IMR-90 (cell line): ENCODE results near the gene UNC5A. TPM values are rescaled to one million over a fixed set of nuclear protein-coding genes. Genes with fewer than 3 reads are reported as not detected.

ENCODE experiments used
- ATAC-seq: fragments of 200-7000 bp; cut with Tn5 transposase; 2 replicates; pipeline ENCODE4 v1.9.1; 2020; ENCODE audit warnings: low read depth, mild to moderate bottlenecking, moderate library complexity
- BruUV-seq: library from RNA; stranded (reverse); fragments of 400-500 nt; replicated peaks from 2 replicates; lab custom pipeline; 2021; lab: Mats Ljungman, UMichigan
- CTCF ChIA-PET: fragments of 300-600 bp; formaldehyde crosslinking; extraction: SDS; loops from one replicate; lab custom pipeline; 2021; ENCODE audit warnings: antibody characterized with exemption; lab: Yijun Ruan, JAX
- POLR2A ChIA-PET: fragments of 300-600 bp; sonication (Branson Sonifier 250); formaldehyde crosslinking; loops from one replicate; lab custom pipeline; 2022; ENCODE audit warnings: antibody characterized with exemption; ENCODE audit not compliant: unreplicated experiment; lab: Charles Lee
- DNase-seq: peaks from one replicate; pipeline ENCODE4 v3.0.0; 2013
- H2AFZ ChIP-seq: replicated peaks from 2 replicates; pipeline ENCODE3; 2013; ENCODE audit warnings: low read length, mild to moderate bottlenecking; ENCODE audit not compliant: poor library complexity
- H2AK5ac ChIP-seq: 2 replicates; pipeline ENCODE4 v1.6.1; 2013; ENCODE audit warnings: low read depth, low read length, inconsistent platforms
- H2AK9ac ChIP-seq: replicated peaks from 2 replicates; pipeline ENCODE3; 2013; ENCODE audit warnings: mild to moderate bottlenecking, low read depth, low read length, moderate library complexity; ENCODE audit not compliant: poor library complexity
- H2BK120ac ChIP-seq: 2 replicates; pipeline ENCODE4 v1.6.1; 2013; ENCODE audit warnings: low read depth, low read length, inconsistent platforms
- H2BK15ac ChIP-seq: 3 replicates; pipeline ENCODE4 v1.6.1; 2013; ENCODE audit warnings: low read depth, low read length, inconsistent platforms
- H2BK20ac ChIP-seq: 2 replicates; pipeline ENCODE4 v1.6.1; 2013; ENCODE audit warnings: low read depth, mild to moderate bottlenecking, inconsistent platforms, low read length, moderate library complexity
- H2BK5ac ChIP-seq: 2 replicates; pipeline ENCODE4 v1.6.1; 2013; ENCODE audit warnings: mild to moderate bottlenecking, low read depth, low read length, inconsistent platforms; ENCODE audit not compliant: poor library complexity, severe bottlenecking
- H3K14ac ChIP-seq: replicated peaks from 2 replicates; pipeline ENCODE4 v1.6.1; 2013; ENCODE audit warnings: low read depth, low read length, inconsistent platforms
- H3K18ac ChIP-seq: 2 replicates; pipeline ENCODE4 v1.6.1; 2013; ENCODE audit warnings: low read depth, low read length, control low read depth
- H3K23ac ChIP-seq: 2 replicates; pipeline ENCODE4 v1.6.1; 2013; ENCODE audit warnings: low read depth, low read length, inconsistent platforms
- H3K27ac ChIP-seq: 2 replicates; pipeline ENCODE4 v1.5.1; 2013; ENCODE audit warnings: mild to moderate bottlenecking, control low read depth, low read length; ENCODE audit not compliant: insufficient read depth
- H3K27me3 ChIP-seq: 2 replicates; pipeline ENCODE4 v1.6.1; 2013; ENCODE audit warnings: low read length; ENCODE audit not compliant: control insufficient read depth, insufficient read depth
- H3K36me3 ChIP-seq: 2 replicates; pipeline ENCODE4 v1.6.1; 2013; ENCODE audit warnings: low read length, mixed read lengths; ENCODE audit not compliant: control insufficient read depth, insufficient read depth
- H3K4ac ChIP-seq: 2 replicates; pipeline ENCODE4 v1.6.1; 2013; ENCODE audit warnings: low read depth, low read length, inconsistent platforms
- H3K4me1 ChIP-seq: 2 replicates; pipeline ENCODE4 v1.6.1; 2013; ENCODE audit warnings: low read length, mixed read lengths; ENCODE audit not compliant: control insufficient read depth, insufficient read depth
- H3K4me2 ChIP-seq: 2 replicates; pipeline ENCODE4 v1.6.1; 2013; ENCODE audit warnings: low read depth, mild to moderate bottlenecking, control low read depth, low read length, moderate library complexity
- H3K4me3 ChIP-seq: 2 replicates; pipeline ENCODE4 v1.5.1; 2013; ENCODE audit warnings: low read depth, mild to moderate bottlenecking, control low read depth, low read length, moderate library complexity; ENCODE audit not compliant: insufficient read depth
- H3K56ac ChIP-seq: 2 replicates; pipeline ENCODE4 v1.6.1; 2013; ENCODE audit warnings: low read length, inconsistent platforms; ENCODE audit not compliant: insufficient read depth; ENCODE audit errors: extremely low read depth
- H3K79me1 ChIP-seq, 2 experiments: 2 replicates each; pipeline ENCODE4 v1.6.1; 2013; ENCODE audit warnings: low read length in 2 of 2, inconsistent platforms in 1 of 2, low read depth in 1 of 2
- H3K9ac ChIP-seq: 2 replicates; pipeline ENCODE4 v1.6.1; 2013; ENCODE audit warnings: low read depth, low read length, control low read depth
- H3K9me1 ChIP-seq: 2 replicates; pipeline ENCODE4 v1.6.1; 2013; ENCODE audit warnings: low read length, inconsistent platforms; ENCODE audit not compliant: insufficient read depth
- H3K9me3 ChIP-seq: 2 replicates; pipeline ENCODE4 v1.6.1; 2013; ENCODE audit warnings: low read length; ENCODE audit not compliant: control insufficient read depth, insufficient read depth
- H4K20me1 ChIP-seq: 2 replicates; pipeline ENCODE4 v1.6.1; 2013; ENCODE audit warnings: low read length, inconsistent platforms; ENCODE audit not compliant: insufficient read depth
- H4K5ac ChIP-seq: 2 replicates; pipeline ENCODE4 v1.6.1; 2013; ENCODE audit warnings: mild to moderate bottlenecking, low read depth, low read length, control low read depth
- H4K8ac ChIP-seq, 2 experiments: 2 replicates each; pipeline ENCODE4 v1.6.1; 2013; ENCODE audit warnings: low read depth in 2 of 2, low read length in 2 of 2, control low read depth in 1 of 2, inconsistent platforms in 1 of 2
- H4K91ac ChIP-seq: 2 replicates; pipeline ENCODE4 v1.6.1; 2013; ENCODE audit warnings: low read depth, low read length, inconsistent platforms; ENCODE audit not compliant: insufficient read depth
- CEBPB ChIP-seq: IDR thresholded peaks from 2 replicates; pipeline ENCODE4 v1.6.1; 2012; ENCODE audit warnings: low read depth, low read length, improper control_type of control experiment
- MAFK ChIP-seq: IDR thresholded peaks from 2 replicates; pipeline ENCODE4 v1.6.1; 2012; ENCODE audit warnings: low read depth, low read length, improper control_type of control experiment
- MAZ ChIP-seq: IDR thresholded peaks from 2 replicates; pipeline ENCODE4 v1.6.1; 2012; ENCODE audit warnings: low read depth, mild to moderate bottlenecking, low read length, improper control_type of control experiment, moderate library complexity, borderline replicate concordance
- NFE2L2 ChIP-seq: fragments of 150-350 bp; IDR thresholded peaks from 2 replicates; pipeline ENCODE4 v1.6.1; 2016; ENCODE audit warnings: low read depth, mild to moderate bottlenecking, low read length
- POLR2A ChIP-seq: IDR thresholded peaks from 2 replicates; pipeline ENCODE4 v1.6.1; 2012; ENCODE audit warnings: mild to moderate bottlenecking, low read depth, low read length
- RAD21 ChIP-seq: IDR thresholded peaks from 2 replicates; pipeline ENCODE4 v1.6.1; 2012; ENCODE audit warnings: low read length, improper control_type of control experiment
- SMC3 ChIP-seq: fragments of 150-350 bp; IDR thresholded peaks from 2 replicates; pipeline ENCODE4 v1.6.1; 2016; ENCODE audit warnings: low read depth, mild to moderate bottlenecking, antibody characterized with exemption, low read length, moderate library complexity
- WGBS, 2 experiments: methylation state at CpG; one replicate each; pipeline versions ENCODE4 v1.1.5 to v1.1.7; 2013; ENCODE audit warnings: missing lambda C conversion rate in 2 of 2; ENCODE audit not compliant: insufficient read length in 1 of 2; ENCODE audit errors: extremely low coverage in 2 of 2; 5-methylcytosine and 5-hydroxymethylcytosine counted together
- dilution Hi-C: fragments of 300-500 bp; cut with HindIII; formaldehyde crosslinking; loops from one replicate; pipeline ENCODE4 v1.14.3; 2018; ENCODE audit warnings: low sequenced_read_pairs; ENCODE audit not compliant: unreplicated experiment
- in situ Hi-C: fragments of 300-500 bp; cut with MboI; formaldehyde crosslinking; loops from 3 replicates; pipeline ENCODE4 v1.14.3; 2019; ENCODE audit warnings: low sequenced_read_pairs, inconsistent platforms, mixed read lengths
- intact Hi-C: fragments of 100-400 bp; cut with micrococcal nuclease; formaldehyde crosslinking; loops from 2 replicates; pipeline ENCODE4 v1.10.0; 2022
- polyA plus RNA-seq, 3 experiments: library from polyadenylated mRNA; depleted of rRNA; stranded (reverse); fragments of >200 nt; gene quantifications; 2 replicates each; pipeline ENCODE4 v1.2.3, GENCODE V29; 2012; ENCODE audit warnings: low replicate concordance in 1 of 3
- total RNA-seq: library from RNA; depleted of rRNA; stranded (reverse); fragments of >200 nt; gene quantifications from 2 replicates; pipeline ENCODE4 v1.2.3, GENCODE V29; 2012
- TF ChIP-seq, protein P1 (sequence below): fragments of 150-350 bp; IDR thresholded peaks from 2 replicates; pipeline ENCODE4 v1.6.1; 2016; ENCODE audit warnings: low read depth, mild to moderate bottlenecking, low read length, moderate library complexity, borderline replicate concordance
- TF ChIP-seq, protein P2 (sequence below): conservative IDR thresholded peaks from 2 replicates; pipeline ENCODE4 v1.5.1; 2012; ENCODE audit warnings: mild to moderate bottlenecking, low read depth, low read length, improper control_type of control experiment
- TF ChIP-seq, protein P3 (sequence below): fragments of 150-350 bp; IDR thresholded peaks from 2 replicates; pipeline ENCODE4 v1.6.1; 2017; ENCODE audit warnings: mild to moderate bottlenecking, antibody characterized with exemption, low read length, low read depth

The UNC5A gene
- total and polyA plus RNA-seq, 2 of the 4 experiments (the other 2 are of a cell fraction): not detected

DNA sequence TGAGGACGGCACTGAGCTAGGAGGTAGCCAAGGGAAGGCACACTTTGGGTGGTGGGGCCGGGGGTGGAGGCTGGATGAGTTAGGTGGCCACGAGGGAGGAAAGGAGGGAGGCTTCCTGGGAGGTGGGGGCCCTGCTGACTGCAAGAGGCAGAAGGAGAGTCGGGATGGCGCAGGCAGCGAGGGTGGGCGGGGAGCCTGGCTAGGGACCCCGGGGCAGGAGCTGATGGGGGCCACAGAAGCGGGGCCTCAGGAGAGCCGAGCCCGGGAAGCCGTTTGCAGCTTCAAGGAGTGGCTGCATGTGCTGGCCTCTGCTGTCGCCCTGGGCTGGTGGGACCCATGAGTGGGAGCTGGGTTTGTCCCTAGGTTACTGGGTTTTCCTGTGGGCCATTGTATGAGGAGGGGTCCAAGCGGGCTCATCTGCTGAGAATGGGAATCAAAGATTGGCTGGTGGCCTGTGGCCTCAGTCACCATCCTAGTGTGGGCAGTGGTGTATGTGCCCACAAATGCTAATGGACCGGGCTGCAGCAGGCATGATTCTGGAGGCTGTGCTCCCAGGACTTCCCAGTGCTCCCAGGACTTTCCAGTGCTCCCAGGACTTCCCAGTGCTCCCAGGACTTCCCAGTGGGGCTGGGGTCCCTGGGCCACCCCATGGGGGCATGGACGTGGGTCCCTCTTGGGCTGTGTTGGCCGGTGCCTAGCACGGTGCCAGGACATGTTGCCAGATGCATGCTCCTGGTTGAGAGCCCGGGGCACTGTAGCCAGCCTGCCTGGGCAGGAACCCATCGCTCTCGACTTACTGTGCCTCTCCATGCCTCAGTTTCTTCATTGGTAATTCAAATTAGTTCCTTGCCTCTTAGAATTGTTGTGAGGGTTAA is 40.2 kb downstream of the UNC5A start:
- Histone ChIP-seq H3K9ac (no peak overlapping the region), H4K8ac (no peak overlapping the region), H2BK120ac (no peak overlapping the region), H2BK5ac (no peak overlapping the region), H3K23ac (no peak overlapping the region), H2AFZ (no peak overlapping the region), H2BK15ac (no peak overlapping the region), H3K4me2 (no peak overlapping the region), H3K4ac (no peak overlapping the region), H3K27me3 (peaks cover 48% of the 10 kb centered on the region; the same call in 1 of the 2 replicates), H4K91ac (no peak overlapping the region), H3K27ac (no peak overlapping the region), H3K36me3 (no peaks in the 10 kb centered on the region), H4K20me1 (no peaks in the 10 kb centered on the region), H3K9me3 (no peaks in the 10 kb centered on the region), H2BK20ac (no peak overlapping the region), H3K79me1 (no peaks in the 10 kb centered on the region), H3K14ac (no peak overlapping the region), H3K56ac (no peak overlapping the region), H3K18ac (no peak overlapping the region), H3K4me3 (no peak overlapping the region), H2AK5ac (no peak overlapping the region), H3K9me1 (no peaks in the 10 kb centered on the region), H2AK9ac (no peak overlapping the region), H3K4me1 (no peaks in the 10 kb centered on the region), H4K5ac (no peak overlapping the region)
- TF ChIP-seq, protein P1, sequence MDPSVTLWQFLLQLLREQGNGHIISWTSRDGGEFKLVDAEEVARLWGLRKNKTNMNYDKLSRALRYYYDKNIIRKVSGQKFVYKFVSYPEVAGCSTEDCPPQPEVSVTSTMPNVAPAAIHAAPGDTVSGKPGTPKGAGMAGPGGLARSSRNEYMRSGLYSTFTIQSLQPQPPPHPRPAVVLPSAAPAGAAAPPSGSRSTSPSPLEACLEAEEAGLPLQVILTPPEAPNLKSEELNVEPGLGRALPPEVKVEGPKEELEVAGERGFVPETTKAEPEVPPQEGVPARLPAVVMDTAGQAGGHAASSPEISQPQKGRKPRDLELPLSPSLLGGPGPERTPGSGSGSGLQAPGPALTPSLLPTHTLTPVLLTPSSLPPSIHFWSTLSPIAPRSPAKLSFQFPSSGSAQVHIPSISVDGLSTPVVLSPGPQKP: no peak
- TF ChIP-seq SMC3: no peak
- no peak for TF ChIP-seq CEBPB
- TF ChIP-seq MAFK: no peak
- TF ChIP-seq, protein P2, sequence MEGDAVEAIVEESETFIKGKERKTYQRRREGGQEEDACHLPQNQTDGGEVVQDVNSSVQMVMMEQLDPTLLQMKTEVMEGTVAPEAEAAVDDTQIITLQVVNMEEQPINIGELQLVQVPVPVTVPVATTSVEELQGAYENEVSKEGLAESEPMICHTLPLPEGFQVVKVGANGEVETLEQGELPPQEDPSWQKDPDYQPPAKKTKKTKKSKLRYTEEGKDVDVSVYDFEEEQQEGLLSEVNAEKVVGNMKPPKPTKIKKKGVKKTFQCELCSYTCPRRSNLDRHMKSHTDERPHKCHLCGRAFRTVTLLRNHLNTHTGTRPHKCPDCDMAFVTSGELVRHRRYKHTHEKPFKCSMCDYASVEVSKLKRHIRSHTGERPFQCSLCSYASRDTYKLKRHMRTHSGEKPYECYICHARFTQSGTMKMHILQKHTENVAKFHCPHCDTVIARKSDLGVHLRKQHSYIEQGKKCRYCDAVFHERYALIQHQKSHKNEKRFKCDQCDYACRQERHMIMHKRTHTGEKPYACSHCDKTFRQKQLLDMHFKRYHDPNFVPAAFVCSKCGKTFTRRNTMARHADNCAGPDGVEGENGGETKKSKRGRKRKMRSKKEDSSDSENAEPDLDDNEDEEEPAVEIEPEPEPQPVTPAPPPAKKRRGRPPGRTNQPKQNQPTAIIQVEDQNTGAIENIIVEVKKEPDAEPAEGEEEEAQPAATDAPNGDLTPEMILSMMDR: no peak
- no peak for TF ChIP-seq NFE2L2
- TF ChIP-seq MAZ: no peak
- TF ChIP-seq, protein P3, sequence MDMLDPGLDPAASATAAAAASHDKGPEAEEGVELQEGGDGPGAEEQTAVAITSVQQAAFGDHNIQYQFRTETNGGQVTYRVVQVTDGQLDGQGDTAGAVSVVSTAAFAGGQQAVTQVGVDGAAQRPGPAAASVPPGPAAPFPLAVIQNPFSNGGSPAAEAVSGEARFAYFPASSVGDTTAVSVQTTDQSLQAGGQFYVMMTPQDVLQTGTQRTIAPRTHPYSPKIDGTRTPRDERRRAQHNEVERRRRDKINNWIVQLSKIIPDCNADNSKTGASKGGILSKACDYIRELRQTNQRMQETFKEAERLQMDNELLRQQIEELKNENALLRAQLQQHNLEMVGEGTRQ: no peak
- TF ChIP-seq RAD21: no peak
- no peak for TF ChIP-seq POLR2A
- POLR2A ChIA-PET: no interaction called here
- dilution Hi-C loops: no loop called here
- WGBS, 2 experiments: 62% methylated on average over 12 of the region's 21 CpGs; no CpG with 5 or more reads in 1 of the 2 experiments
- in situ Hi-C loops: no loop called here
- intact Hi-C loops: no loop called here
- no TSS peak for BruUV-seq
- no peak for ATAC-seq
- CTCF ChIA-PET: no interaction called here
- DNase-seq: no peak
